Endothelial cell of hepatic sinusoid (primary cell): ENCODE results near the gene PLXNA3.

ENCODE experiments used
- in situ Hi-C: cut with HindIII; loops from 2 replicates; pipeline ENCODE4 v1.10.0; 2017; ENCODE audit warnings: low sequenced_read_pairs

Gene PLXNA3

DNA sequence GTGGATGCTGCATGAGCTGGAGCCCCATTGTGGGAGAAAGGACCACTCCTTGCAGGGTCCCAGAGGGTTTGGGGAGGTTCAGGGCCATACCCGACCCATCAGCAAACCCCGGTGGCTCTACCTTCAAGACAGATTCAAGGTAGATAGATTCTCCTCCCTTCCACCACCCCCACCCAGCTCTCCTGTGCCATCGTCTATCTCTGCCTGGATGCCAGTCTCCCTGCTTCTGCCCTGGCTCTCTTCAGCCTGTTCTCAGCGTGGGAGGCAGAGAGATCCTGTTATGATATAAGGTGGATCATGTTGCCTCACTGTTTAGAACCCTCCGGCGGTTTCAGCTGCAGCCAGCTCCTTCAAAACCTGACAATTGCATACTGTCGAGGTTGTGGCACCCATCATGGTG, 15.6 kb downstream of the PLXNA3 start:
- in situ Hi-C loops: no loop called here

DNA sequence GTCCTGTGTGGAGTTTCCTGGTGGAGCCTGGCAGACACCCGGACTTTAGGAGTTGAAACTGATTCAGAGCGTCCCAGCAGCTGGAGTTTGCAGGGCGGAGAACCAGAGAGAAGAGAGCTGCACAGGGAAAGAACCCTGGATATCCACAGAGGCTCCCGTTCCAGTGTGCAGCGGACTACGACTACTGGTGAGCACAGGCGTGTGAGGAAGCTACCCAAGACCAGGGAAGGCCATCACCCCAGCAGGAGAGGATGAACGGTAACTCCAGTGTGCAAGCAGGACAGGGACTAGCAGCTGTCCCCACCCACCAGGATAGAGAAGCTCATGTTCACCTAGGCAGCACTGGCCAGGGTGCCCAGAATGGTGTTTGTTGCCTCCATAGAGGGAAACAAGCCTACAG, 18.7 kb downstream of the PLXNA3 start:
- in situ Hi-C loops: no loop called here

DNA sequence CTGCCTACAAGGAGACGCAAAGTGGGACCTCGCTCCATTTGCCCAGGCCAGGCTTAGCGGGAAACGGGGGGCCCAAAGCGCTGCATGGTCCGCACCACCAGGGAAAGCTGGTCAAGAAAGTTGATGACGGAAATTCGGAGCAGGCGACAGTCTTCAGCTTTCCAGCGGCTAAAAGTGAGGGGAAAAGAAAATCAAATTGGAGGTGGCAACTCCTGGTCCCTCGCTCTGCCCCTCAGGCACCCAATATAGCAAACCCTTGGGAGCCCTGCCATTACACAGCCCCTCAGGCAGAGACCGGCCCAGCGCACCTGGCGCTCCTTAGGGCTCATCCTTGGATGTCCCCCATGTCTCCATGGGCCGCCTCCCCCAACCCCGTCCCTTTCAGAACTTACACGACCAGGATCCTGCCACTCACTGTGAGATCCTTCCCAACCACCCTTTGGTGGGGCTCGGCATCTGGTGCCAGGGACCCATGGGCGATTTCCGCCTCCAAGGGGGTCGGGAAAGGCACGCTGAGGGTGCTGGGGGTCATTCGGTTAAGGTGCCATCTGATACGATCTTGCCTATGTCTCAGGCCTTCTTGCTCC, 19.9 kb downstream of the PLXNA3 start:
- in situ Hi-C loops: no loop called here

DNA sequence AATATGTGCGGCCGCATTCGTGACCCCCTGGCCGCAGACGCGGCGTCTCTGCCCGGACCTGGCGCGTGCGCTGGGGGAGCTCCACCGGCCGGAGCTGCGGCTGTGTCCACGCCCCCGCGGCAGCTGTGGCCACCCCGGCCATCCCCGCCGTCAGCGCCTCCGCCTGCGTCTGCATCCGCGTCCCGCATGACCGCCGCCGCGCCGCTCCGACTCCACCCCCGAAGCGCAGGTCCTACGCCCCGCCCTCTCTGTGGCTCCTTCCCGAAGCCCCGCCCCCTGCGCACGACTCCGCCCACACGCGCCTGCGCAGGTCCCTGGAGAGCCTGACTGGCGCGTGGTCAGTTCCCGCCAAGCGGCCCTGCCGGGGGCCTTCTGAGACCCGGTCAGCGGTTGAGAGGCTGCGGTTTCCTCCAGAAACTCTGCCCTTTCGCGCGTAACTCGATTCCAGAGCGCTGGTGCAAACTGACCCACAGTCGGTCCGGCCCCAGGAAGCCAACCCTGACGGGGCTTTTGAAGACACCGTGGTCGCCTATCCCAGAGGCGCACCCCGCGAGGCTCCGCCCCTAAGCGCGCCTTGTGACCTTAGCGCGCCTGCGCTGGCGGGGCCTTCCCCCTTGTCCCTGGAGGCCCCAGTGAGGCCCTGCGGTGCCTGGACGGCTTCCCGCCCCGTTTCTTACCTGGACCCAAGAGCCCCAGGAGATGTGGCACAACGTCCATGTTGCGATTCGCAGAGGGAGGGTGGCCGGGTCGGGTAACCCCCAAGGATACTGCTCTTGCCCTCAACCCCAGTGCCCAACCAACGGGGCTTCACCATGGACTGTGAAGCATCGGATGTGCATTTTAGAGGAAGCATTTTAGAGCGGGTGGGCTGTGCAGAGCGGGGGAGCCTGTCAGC, 20.9 kb downstream of the PLXNA3 start, which contains the start of gene LAGE3:
TSS of gene LAGE3 (minus strand) at position 554 of the 895 bp plus-strand sequence. CDS start at position 188, 366 bp downstream.
- in situ Hi-C loops: no loop called here

DNA sequence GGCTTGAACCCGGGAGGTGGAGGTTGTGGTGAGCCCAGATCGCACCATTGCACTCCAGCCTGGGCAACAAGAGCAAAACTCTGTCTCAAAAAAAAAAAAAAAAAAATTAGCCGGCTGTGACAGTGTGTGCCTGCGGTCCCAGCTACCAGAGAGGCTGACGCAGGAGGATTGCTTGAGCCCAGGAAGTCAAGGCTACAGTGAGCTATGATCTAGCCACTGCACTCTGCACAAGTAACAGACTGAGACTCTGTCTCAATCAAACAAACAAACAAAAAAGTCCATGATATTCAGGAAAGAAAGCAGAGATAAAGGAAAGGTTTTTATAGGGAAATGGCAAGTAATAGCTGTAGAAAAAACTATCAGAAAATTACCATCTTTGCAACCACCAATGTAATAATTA, 23.1 kb downstream of the PLXNA3 start:
- in situ Hi-C loops: no loop called here

DNA sequence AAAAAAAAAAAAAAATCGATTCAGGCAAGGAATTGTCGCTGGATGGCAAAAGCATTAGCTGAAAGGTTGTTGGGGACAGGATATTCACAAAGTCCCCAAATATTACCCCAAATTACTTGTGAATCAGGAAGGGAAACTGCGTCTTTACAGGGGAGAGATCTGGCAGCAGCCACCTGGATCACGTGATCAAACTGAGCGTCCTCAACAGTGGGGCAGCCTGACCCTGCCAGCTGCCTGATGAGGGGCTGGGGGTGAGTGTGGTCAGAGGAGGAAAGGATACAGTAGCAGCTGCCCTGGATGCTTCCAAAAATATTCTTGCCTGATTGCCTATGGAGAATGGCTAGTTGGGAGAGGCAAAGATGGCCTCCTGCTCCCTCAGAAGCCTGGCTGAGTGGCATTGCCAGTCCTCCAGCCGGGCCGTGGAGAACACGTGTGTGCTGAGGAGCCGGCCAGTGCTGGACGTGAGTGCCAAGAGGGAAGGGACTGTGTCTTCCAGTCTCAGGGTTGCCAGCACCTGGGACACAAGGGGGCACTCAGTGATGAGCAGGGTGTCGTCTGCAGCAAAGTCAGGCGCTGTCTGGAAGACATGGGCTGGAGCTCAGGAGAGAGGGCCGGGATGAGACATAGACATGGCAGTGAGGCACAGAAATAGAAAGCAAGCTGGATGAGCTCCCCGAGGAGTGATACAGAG, 24.0 kb downstream of the PLXNA3 start:
- in situ Hi-C loops: no loop called here

DNA sequence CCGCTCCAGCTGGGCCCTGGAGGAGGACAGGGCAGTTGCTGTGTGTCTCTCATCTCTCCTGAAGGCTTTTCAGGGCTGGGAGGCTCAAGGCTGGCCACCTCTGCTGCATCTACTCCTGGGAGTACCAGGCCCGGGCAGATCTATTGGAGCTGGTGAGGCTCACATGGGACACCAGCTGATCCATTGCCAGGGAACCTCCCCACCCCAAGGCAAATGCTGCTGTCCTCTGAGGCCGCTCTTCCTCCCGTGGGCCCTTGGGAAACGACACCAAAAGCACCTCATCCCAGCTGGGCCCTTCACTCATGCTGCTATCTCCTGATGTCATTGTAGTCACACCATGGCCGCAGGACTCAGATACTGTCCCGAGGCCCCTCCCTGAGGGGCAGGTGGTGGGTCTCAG, 24.7 kb downstream of the PLXNA3 start:
- in situ Hi-C loops: no loop called here

DNA sequence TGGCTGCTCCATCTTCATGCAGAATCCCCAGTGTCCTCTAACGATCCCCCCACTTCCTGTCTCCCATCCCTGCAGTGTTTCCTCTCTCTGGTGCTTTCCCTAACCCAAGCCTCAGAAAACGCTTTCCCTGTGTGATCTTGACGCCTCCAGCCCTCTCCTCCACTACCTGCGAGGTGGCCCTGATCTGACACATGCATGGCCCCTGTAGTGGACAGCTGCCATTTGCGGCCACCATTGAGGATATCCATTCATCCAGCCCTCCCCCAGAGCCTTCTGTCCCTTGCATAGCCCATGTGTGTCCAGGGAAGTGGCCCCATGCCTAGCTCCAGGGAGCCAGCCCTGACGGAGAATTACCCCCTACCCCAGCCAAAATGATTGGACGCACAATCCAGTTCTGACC, 25.2 kb downstream of the PLXNA3 start:
- in situ Hi-C loops: no loop called here

DNA sequence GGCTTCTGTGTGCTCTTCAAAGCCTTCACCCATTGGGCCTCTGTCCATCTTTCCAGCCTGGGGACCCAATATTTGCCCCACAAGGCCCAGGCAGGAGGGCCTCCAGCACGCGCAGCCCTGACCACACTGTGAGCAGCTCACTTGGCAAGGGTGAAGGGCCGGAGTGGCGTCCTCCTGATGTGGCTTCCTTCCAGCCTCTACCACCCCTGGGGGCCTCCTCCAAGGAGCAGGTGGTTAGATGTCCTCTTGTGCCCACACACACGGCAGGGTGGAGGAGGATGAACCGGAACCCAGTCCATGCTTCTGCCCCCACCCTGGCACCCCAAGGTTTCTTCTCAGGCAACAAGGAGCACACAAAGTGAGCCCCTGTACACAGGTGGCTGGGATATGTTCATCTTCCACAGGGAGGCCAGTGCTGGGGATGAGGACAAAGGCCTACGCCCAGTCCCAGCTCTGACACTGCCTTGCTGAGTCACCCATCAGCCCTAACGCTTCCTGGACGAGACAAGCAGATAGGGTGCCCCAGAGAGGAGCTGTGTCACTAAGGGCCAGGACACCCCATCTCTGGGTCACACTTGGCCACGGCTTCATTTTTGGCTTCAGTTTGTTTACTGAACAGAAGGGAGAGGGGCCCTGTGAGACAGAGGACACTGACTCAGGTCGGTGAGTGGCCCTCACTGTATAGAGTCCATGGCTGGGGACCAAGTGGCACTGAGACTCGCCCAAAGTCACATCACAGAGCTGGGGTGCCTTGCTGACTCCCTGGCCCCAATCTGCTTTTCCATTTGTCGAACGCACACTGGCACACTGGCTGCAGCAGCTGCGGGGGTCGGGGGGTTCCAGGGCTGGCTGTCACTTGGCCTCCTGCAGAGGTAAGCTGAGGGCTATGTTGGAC, 26.4 kb downstream of the PLXNA3 start:
- in situ Hi-C loops: no loop called here

DNA sequence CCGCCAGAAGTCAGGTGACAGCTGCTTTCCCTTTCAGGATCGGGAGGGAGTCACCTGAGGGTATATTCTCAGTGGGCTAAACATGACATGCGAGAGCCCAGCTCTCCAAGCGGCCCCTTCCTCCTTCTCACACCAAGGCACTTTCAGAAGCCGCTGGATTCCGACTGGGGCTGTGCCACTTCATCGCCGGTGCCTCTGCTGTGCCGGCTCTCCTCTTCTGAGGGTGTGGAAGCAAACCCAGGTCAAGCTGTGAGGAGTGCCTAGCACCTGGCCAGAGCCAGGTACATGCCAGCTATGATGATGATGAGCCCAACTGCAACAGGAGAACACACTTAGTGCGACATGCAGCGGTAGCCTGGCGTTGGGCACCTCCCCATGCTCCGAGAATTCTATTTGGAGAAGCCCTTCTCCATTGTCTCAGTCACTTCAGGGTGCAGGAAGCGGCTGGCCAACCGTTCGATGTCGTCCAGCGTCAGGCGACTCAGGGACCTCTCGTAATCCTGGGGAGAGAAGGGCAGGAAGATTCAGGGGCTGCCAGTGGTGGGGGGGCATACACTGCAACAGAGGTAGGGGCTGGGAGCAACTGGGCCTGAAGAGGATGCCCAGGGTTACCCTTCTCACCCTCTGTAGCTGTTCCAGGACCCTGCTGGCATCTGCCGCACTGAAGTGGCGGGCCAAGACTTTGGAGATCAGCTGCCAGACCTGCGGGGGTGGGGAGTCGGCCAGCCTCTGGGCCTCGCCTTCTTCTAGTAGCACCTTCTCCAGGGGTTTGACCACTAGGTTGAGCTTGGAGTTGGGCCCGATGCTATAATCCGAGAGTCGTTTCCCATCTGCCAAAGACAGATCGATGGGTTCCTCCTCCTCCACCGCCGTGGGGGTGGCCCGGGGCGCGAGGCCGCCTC, 27.3 kb downstream of the PLXNA3 start:
- in situ Hi-C loops: no loop called here

DNA sequence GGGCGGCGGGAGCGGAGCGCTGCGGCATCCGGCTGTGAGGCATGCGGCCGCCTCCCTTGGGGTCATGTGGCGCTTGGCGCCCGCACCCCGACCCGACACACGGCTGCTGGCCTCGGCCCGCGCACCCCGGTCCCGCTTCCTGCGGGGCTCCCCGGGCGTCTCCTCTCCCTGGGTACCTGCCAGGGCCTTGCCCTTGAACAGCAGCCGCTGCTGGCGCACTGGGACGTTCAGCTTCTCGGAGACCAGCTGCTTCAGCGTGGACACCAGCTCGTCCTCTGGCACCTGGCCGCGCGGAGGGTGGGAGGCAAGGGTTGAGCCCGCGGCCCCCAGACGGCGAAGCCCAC, 27.9 kb downstream of the PLXNA3 start:
- in situ Hi-C loops: no loop called here

DNA sequence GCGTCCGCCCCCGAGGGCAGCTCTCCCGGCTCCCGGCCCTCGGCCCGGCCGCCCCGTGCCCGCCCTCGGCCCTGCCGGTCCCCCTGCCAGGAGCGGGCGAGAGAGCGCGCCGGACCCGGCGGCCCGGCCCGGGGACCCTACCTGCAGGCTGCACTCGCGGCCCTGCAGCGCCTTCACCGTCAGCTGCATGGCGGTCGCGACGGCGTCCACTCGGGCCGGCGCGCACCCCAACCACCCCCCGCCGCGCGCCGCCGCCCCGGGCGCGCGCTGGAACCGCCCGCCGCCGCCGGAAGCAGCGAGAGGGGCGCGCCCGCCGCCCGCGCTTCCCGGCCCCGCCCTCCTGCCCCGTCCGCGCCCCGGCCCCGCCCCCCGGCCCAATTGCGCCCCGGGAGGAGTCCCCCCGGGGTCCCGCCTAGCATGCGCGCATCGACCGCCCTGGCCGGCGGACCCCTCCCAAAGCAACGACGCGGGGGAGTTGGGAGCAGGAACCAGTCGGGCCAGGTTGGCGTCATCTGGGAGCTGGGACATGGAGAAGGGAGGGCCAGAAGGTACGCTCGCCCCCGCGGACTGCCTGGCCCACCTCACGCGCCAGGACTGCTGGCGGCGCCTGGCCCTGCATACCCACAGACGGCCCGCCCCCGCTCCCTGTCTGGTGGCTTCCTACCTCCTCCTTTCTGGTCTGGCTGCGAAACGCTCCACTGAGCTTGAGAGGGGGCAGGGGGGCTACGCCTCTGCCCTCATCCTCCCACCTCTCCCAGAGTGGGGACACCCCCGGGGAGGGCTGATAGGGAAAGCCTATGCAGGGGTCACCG, 28.5 kb downstream of the PLXNA3 start, which contains the start of gene UBL4A:
TSS of gene UBL4A (minus strand) at position 220 of the 812 bp plus-strand sequence. CDS start at position 189, 31 bp downstream.
- in situ Hi-C loops: no loop called here

DNA sequence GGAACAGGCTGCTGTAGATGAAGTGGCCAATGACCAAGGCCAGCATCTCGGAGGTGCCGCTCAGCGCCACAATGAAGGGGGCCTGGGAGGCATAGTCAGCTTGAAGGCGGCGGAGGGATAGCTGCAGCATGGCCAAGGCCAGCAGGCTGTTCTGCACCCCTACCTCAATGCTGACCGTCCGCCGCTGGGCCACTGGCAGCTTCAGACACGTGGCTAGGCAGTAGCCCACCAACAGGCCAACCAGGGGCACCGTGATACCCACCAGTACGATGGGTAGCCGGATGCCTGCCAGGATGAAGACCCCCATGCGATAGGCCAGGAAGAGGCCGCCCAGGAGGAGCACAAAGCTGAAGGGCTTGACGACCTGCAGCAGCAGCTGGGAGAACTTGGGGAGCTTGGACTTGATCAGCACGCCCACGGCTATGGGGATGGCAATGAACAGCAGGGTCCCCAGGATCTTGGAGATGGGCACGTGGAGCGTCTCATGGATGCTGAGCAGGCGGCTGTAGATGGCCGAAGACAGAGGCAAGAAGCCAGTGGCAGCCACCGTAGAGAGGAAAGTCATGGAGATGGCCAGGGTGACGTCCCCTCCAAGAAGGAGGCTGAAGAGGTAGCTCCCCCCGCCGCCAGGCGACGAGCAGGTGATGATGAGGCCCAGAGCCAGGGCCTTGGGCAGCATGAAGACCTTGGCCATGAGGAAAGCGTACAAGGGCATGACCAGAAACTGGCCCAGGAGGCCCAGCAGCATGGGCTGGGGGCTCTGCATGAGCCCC, 29.6 kb downstream of the PLXNA3 start:
- in situ Hi-C loops: no loop called here

DNA sequence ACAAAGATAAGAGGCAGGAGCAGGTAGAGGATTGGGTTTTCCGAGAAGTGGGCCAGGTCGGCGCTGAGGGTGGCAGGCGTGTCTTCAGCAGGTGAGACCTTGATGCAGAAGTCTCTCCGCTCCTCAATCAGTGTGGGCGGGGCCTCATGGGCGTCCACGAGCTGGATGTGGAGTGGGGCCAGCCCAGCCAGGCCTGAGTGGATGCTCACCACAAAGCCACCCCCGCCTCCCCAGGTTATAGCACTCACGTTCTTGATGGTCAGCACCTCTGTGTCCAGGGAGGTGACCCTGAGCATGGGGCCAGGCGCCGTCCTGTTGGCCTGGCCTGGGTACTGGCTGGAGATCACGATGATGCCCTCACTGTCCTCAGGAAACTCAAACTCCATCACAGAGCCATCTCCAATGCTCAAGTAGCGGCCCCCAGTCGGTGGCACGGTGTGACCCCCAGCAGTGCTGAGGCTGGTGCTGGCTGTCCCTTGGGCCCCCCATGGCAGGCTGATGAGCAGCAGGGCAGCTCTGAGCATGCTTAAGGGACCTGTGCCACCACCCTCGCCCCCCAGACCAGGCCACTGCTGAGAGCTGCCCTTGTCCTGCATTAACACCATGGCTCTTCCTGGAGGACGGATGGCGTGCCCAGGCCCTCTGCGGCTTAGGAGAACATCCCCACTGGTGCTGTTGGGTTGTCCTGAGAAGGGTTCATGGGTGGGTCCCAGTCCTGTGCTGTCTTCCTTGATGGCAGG, 30.4 kb downstream of the PLXNA3 start:
- in situ Hi-C loops: no loop called here

DNA sequence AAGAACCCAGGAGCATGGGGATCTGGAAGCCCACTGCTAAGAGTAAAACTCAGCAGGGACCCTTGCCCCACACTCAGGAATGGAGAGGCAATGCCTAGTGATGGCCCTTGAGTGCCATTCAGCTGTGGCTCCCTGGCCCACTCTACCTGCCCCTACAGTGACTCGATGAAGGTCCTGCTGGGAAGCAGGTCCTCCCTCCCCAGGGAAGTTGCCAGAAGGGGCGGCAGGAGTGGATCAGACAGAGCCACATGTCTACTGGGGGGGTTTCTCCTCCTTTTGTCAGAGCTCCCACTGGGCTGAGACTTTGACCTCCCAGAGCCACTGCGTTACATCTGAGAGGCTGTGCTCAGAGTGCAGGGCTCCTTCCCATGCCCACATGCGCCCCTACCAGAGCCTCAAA, 31.1 kb downstream of the PLXNA3 start:
- in situ Hi-C loops: no loop called here

DNA sequence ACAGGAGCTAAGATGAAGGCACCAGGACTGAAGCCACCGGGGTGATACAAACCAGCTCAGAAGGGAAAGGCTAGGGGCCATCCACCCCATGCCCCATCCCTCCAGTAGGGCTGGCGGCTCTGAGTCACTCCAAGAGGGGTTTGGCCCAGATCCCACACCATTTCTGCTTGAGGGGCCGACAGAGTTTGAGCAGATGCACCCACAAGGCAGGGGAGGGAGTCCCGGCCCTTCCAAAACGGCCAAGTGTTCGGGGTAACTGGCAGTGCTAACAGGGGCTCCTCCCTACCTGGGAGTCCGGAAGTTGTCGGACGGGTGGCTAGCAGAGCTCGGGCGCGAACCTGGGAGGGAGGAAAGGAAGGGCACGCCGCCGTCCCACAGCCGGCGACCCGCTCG, 31.9 kb downstream of the PLXNA3 start:
- in situ Hi-C loops: no loop called here

DNA sequence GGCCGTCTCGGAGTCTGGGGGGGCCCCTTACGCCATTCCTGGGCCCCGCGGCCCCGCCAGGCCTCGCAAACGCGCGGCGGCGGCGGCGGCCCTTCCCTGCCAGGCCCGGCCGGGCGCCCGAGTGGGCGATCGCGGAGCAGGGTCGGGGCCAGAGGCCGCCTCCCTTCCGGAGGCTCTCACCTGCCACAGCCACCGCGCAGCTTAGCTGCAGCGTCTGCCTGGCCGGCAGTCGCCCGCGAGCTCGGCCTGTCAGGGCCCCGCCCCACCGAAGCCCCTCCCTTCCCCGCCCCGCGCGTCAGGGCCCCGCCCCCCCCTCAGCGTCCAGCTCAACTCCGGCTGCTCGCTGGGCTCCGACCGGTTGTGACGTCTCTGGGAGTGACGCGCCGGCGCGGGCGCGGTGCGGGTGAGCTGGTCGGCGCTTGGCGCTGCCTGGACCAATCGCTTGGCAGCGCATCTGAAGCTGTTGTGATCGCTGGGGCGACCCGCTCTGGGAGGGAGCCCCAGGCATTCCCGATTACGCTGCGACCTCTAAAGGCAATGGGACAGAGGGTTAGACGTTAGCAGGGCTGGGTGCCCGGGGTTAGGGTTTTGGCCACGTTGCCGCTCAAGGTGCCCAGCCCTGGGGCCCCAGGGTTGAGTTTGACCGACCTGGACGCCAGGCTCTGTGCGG, 32.5 kb downstream of the PLXNA3 start, which contains the start of gene SLC10A3:
TSS of gene SLC10A3 (minus strand) at position 216 of the 670 bp plus-strand sequence. CDS start 1,689 bp downstream, outside the sequence.
- in situ Hi-C loops: no loop called here
